Activated T-helper 1 cell treated with Interleukin-2 at 50 U/mL for 16 hours (primary cell): ENCODE data around the gene CACNA1I.

Source experiments
- DNase-seq: peaks from one replicate; pipeline ENCODE4 v3.0.0-alpha.2; 2020; ENCODE audit warnings: low read depth

CACNA1I gene

GRCh38 chr22:39651053-39651996, 80.8 kb downstream of the CACNA1I start:
- no peak for DNase-seq

GRCh38 chr22:39652990-39653786, 82.6 kb downstream of the CACNA1I start:
- no peak for DNase-seq

GRCh38 chr22:39653787-39654077, 83.2 kb downstream of the CACNA1I start:
- DNase-seq: no peak

GRCh38 chr22:39654131-39654926, 83.8 kb downstream of the CACNA1I start:
- no peak for DNase-seq

- DNase-seq: no peak
Measured at GRCh38 chr22:39655004-39655579, 84.5 kb downstream of the CACNA1I start.

GRCh38 chr22:39655831-39656230, 85.3 kb downstream of the CACNA1I start:
- DNase-seq: no peak

GRCh38 chr22:39656495-39657490, 86.2 kb downstream of the CACNA1I start:
- DNase-seq: no peak

- peak; percentile 24 for DNase-seq
Measured at GRCh38 chr22:39658367-39658766, 87.8 kb downstream of the CACNA1I start.

- DNase-seq: no peak
Measured at GRCh38 chr22:39658806-39659463, 88.4 kb downstream of the CACNA1I start.

- no peak for DNase-seq
Measured at GRCh38 chr22:39661501-39661841, 90.9 kb downstream of the CACNA1I start.

GRCh38 chr22:39661842-39662685, 91.5 kb downstream of the CACNA1I start:
- DNase-seq: peak; percentile 76

- no peak for DNase-seq
Measured at GRCh38 chr22:39662686-39663052, 92.1 kb downstream of the CACNA1I start.

- DNase-seq: no peak
Measured at GRCh38 chr22:39663751-39664150, 93.2 kb downstream of the CACNA1I start.

GRCh38 chr22:39664485-39665200, 94.1 kb downstream of the CACNA1I start:
- DNase-seq: no peak

- no peak for DNase-seq
Measured at GRCh38 chr22:39665229-39665628, 94.7 kb downstream of the CACNA1I start.

- DNase-seq: no peak
Measured at GRCh38 chr22:39665661-39666431, 95.3 kb downstream of the CACNA1I start.

GRCh38 chr22:39666495-39666894, 95.9 kb downstream of the CACNA1I start:
- no peak for DNase-seq

GRCh38 chr22:39666926-39667325, 96.4 kb downstream of the CACNA1I start:
- DNase-seq: no peak
